Non-pigmented ciliary epithelial cell (primary cell): ENCODE measurements around the gene ZNF784.

Experiments
- DNase-seq: peaks from one replicate; pipeline ENCODE4 v3.0.0-alpha.2; 2010; ENCODE audit warnings: low read depth

The ZNF784 gene

GRCh38 chr19:55602104-55603001 is 22.0 kb downstream of the ZNF784 start:
- DNase-seq = no peak

GRCh38 chr19:55601084-55601483 is 23.3 kb downstream of the ZNF784 start:
- no peak for DNase-seq

GRCh38 chr19:55600662-55601028 is 23.7 kb downstream of the ZNF784 start:
- DNase-seq = no peak

GRCh38 chr19:55599842-55600661 is 24.3 kb downstream of the ZNF784 start, which contains the start of gene ZNF524:
Gene ZNF524, plus strand, starts transcription at chr19:55600288. Its CDS starts 1,825 bp downstream, at chr19:55602113.
- no peak for DNase-seq

GRCh38 chr19:55599468-55599841 is 24.9 kb downstream of the ZNF784 start, which contains the start of gene FIZ1:
Gene FIZ1, minus strand, starts transcription at chr19:55599517. Its CDS starts 1,652 bp downstream, at chr19:55597865.
- peak; percentile 94 for DNase-seq

GRCh38 chr19:55598719-55599467 is 25.5 kb downstream of the ZNF784 start:
- DNase-seq = peak; percentile 85

GRCh38 chr19:55598034-55598433 is 26.3 kb downstream of the ZNF784 start:
- no peak for DNase-seq

GRCh38 chr19:55597501-55597921 is 26.9 kb downstream of the ZNF784 start:
- DNase-seq = no peak

GRCh38 chr19:55596304-55596703 is 28.1 kb downstream of the ZNF784 start:
- no peak for DNase-seq

- DNase-seq = no peak
These were observed 29.3 kb downstream of the ZNF784 start for GRCh38 chr19:55594996-55595545.

- DNase-seq = no peak
These were observed 31.1 kb downstream of the ZNF784 start for GRCh38 chr19:55593096-55593772.

GRCh38 chr19:55592391-55593090 is 31.8 kb downstream of the ZNF784 start:
- DNase-seq = no peak

GRCh38 chr19:55591555-55591954 is 32.8 kb downstream of the ZNF784 start:
- no peak for DNase-seq

GRCh38 chr19:55590617-55591016 is 33.7 kb downstream of the ZNF784 start:
- no peak for DNase-seq

- no peak for DNase-seq
These were observed 34.3 kb downstream of the ZNF784 start for GRCh38 chr19:55590109-55590508.

GRCh38 chr19:55588738-55589137 is 35.6 kb downstream of the ZNF784 start:
- no peak for DNase-seq

GRCh38 chr19:55586976-55587668 is 37.2 kb downstream of the ZNF784 start:
- DNase-seq = peak; percentile 67

- DNase-seq = peak; percentile 36
These were observed 38.6 kb downstream of the ZNF784 start for GRCh38 chr19:55585658-55586339.

- no peak for DNase-seq
These were observed 39.5 kb downstream of the ZNF784 start for GRCh38 chr19:55584871-55585270.
